HG02840 (cell line): ENCODE measurements around the gene KCTD16.

ENCODE experiments used
- ATAC-seq: cut with Tn5 transposase; IDR thresholded peaks from one replicate; pipeline ENCODE4 v1.9.1; 2021; ENCODE audit warnings: mild to moderate bottlenecking, moderate library complexity, moderate number of reproducible peaks; ENCODE audit not compliant: unreplicated experiment, low FRiP score

Gene KCTD16

DNA sequence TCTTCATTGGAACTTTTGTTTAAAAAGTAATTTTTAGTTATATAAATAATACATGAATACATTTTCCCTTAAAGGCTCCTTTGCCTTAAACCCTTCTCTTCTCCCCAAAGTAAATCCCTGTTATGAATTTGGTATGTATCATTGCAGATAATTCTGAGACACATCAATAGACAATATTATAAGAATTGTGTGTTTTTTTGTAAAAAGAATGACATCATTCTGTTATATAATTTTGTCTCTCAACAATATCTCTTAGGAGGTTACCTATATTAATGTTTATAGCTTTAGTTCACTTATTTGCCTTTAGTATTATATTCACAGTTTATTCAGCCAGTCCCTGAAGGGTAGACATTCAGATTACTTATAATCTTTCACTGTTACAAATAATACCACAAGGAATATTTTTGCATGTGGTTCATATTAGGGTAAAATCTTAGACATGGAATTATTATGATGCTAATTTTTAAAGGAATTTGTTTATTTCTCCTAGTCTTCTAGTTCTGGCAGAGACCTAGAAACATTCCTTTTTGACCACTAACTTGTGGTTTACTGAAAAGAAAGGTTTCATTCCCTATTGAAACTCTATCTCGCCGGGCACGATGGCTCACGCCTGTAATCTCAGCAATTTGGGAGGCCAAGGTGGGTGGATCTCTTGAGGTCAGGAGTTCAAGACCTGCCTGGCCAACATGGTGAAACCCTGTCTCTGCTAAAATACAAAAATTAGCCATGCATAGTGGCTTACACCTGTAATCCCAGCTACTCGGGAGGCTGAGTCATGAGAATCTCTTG, 105.6 kb downstream of the KCTD16 start:
- no peak for ATAC-seq

DNA sequence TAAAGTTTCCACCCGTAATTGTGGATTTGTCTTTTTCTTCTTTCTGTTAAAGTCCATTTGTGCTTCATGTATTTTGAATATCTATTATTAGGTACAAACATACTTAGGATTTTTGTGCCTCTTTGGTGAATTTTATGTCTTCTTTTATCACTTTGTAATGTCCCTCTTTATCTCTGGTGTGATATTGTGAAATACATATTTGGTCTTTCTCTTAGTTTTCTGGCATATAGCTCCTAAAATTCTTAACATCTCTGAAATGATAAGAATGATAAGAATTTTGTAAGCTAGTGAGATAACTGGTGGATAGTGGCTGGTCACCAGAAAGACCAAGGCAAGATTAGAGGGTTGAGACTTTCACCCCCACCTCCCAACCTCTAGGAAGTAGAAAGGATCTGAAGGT, 111.1 kb downstream of the KCTD16 start:
- no peak for ATAC-seq

DNA sequence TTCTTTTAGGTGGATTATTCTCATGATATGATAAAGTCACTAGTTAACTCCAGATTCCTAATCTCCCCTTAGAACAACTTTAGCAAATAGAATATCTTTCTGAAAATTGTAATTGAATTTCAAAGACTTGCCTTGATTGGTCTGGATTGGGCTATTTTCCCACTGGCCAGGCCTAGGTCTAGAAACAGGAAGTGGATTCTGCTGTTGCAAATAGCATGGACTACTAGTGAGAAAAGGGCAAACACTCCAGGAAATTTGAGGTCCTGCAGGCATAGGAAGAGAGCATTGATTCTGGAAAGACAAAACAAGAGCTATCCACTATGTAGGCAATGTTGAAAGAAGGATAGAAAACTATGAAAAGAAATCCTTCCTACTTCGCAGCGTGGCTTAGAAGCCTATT, 113.4 kb downstream of the KCTD16 start:
- no peak for ATAC-seq

DNA sequence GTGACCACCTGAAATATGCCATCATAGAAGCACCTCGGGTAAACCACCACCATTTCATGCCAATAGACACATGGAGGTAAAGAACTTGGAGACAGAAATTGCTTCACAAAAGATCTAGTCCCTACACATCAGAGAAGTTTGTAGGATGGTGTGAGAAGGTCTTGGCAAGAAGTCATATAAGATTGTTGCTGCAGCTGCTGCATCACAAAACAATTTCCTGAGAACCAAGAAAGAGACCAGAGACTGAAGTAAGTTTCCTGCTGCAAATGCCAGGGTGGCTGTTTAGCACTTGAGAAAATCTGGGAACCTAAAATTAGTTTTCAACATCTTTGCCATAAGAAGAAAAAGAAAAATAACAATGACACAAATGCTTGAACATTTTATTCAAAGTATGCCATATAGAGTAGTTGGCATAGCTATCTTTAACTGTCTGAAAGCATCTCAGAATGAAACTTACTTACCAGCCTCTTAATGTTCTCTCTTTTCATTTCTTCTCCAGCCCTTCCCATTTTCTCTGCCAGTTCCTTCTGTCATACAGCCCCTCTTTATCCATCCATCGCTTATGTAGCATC, 114.3 kb downstream of the KCTD16 start:
- no peak for ATAC-seq

DNA sequence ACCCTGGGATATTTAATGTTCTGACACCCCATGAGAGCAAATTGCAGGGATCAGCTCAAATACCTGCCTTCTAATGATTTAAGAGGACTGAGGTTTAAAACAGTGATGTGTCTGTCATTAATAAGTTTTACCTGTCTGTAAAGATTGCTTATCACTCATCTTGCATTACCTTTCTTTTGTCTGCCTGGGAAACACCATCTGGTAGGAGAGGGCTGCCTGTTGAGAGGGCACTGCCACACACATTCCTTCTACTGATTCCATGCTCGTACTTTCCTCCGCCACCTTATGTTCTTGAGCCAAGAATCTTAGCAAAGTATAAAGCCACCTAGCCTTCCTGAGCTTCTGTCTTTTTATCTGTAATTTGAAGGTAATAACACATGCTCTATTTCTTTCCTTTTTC, 118.6 kb downstream of the KCTD16 start:
- ATAC-seq = no peak

DNA sequence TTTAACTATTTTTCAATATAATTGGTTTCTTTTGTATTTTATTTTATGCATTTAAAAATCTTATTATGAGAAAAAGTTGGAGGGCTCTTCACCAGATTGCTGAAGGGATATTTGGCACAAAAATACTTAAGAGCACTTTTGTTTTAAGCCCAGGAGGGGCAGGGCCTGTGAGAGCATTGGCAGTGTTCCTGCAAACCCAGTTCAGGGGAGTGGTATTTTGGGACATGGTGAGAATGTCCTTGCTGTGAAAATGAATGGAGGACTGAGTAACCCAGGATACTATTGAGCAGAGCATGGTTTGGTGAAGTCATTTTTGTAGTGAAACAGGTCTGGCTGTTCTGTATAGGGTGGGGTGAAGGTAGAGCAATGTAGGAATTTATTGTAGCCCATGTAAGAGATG, 121.4 kb downstream of the KCTD16 start:
- no peak for ATAC-seq

DNA sequence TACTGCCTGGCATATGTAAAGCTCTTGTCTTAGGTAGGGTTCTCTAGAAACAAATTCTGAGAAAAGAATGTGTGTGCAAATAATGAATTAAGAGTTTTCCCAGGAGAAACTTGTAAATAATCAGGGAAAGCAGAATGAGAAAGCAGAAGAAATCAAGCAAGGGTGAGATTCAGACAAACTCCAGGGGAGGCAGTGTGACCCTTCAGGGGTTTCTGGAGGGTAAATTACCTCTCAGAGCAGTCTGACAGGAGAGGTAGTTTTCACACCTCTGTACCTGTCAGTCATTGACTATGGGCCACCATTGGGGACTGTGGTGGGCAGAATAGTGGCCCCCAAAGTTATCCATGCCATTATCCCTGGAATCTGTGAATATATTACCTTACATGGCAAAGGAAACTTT, 124.6 kb downstream of the KCTD16 start:
- ATAC-seq = no peak

DNA sequence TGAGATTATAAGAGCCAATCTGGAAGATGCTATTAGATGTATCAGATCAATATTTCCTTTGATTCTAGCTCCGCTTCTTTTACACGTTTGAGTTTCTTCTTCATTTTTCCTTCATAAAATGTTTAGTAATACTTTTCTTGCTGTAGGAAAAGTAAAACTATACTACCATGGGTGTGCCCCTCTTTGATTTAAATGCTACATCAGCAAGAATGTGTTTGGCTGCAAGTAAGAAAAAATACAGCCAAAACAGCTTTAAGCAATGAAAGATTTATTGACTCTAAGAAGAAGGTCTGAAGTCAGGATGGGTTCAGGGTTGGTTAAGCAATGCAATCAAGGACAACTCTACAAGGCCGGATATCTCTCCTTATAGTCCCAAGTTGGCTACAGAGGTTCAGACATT, 126.4 kb downstream of the KCTD16 start:
- no peak for ATAC-seq

DNA sequence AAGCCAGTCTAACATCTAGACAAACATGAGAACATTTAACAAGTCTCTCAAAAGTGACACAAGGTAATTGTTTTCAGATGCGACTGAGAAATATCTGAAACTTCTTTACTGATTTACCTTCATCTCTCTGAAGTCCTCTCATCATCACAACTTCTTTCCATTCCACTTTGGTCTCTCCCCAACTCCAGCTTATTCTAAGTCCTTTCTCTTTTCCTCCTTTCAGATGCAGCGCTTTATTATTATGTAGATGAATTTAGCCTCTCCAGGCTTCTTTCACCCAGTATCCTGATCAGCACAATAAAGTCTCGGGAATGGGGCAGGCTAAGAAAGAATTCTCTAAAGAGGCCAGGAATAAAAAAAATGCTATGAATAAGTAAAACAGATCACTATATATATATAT, 128.0 kb downstream of the KCTD16 start:
- ATAC-seq = no peak

DNA sequence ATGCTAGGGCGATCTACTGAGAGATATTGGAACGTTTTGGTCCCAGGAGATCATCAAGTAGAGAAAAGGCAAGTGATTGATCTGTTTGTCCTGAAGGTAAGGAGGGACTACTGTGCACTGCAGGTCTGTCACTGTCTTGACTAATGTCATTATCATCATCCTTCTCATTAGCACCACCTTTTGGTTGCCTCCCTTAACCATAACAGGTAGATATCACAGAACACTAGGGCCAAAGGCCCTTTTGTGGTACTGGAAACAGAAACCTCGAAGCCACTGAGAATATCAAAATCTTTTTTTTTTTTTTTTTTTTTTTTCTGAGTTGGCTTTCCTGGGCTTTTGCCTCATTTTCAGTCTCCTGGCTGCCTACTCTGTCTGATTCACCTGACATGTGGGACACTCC, 134.0 kb downstream of the KCTD16 start:
- ATAC-seq = no peak

DNA sequence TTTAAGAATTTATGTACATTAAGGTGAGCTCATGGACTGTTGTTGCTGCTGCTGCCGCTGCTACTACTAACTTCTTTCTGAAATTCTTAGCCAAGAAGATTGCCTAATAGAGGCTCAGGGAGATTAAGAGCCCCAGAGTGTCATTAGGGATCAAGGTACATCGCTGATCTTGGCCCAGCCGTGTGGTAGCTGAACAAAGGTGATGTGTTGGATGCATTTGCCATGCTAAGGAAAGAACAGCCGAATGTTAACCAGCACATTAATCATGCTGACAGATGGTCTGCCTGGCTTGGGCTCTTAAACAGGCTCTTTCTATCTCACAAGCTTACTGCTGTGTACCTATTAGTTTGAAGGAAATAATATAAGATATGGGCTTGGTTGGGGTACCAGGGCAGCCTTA, 137.1 kb downstream of the KCTD16 start:
- ATAC-seq = no peak

DNA sequence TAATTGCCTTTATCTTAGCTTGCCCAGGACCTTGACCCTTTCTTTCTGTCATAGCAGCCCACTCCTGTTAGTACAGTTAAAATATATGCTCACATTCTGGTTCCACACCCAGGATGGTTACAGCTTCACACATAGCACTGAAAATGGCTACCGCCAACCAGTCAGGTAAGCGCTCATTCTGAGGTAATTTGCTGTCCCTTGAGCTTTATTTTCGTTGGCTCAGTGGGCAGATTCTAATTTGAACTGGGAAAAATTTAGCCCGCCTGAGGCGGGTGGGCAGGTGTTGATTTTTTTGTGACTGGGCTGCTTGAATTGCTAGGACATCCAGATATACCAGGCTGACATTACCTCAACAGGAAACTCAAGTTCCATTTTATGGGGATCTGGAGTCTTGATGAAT, 137.5 kb downstream of the KCTD16 start:
- ATAC-seq = no peak

DNA sequence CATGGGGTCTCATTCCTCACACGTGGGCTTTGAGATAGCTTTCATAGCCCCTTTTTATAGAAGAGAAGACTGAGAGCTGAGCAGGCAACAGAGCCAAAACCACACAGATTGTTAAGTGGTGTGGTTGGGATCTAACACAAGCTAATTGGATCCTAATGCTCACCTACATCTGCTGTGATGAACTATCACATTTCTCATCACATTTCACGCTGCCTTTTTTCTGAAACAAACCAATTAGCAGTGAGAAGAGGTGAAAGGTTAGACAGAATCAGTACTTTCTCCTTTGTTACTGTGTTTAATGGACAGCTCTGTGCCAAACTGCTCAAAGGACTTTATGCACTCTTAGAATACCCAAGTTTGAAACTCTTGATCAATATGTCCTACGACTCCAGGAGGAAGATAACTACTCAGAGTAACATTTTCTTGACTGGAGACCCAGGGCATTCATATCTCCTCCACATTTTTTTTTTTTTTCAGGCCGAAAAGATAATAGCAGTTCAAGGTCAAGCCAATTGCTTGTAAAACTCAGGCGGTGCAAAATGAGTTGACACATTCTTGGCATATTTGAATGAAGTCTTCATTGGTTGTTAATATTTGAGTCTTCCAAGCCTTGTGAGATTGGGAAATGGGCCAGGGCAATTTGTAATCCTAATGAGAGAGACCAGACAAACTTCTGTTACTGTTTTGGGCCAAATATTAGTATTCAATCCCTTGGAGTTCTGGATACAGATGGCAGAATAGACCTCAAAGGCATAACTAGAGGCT, 138.4 kb downstream of the KCTD16 start:
- no peak for ATAC-seq

DNA sequence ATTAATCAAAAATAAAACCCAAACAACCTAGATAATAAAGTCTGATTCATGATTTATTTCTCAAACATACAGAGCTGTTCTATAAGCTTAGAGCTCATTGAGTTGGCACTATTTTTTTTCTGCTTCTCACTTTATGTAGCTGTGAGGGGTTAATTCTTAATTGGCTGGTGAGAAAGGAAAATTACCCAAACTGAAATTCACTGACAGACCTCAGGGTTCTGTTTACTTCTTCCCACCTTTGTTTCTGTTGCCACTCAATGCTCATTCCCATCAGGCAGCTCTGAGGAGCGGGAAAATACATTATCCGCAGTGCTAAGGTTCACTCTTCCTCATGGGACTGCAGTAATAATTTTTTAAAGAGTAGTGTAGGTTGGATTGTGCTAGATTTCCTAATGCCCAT, 139.9 kb downstream of the KCTD16 start:
- ATAC-seq = no peak

DNA sequence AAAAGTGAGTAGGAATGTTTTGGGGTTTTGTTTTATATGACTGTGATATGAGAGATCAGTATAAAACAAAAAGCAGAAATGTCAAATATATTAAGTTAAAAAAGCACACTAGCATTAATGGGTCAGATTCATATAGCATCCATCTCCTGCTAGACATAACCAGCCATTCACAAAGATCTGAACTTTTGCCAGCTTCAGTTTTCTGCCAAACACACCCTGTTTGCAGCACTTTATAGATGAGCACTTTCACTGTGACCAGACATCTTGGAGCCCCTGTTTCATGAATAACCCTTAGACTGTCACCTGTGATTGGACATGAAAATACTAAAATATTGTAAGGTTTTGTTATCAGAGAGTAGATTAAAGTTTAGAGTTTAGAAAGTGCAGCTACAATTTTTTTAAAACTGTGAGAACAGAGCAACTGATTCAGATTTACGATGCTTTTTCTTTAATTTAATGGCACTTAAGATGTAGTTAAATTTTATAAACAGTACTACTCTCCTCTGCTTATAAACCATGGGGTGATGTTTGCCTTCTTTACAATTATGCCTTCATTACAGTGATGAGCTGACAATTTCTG, 142.6 kb downstream of the KCTD16 start:
- ATAC-seq = no peak

DNA sequence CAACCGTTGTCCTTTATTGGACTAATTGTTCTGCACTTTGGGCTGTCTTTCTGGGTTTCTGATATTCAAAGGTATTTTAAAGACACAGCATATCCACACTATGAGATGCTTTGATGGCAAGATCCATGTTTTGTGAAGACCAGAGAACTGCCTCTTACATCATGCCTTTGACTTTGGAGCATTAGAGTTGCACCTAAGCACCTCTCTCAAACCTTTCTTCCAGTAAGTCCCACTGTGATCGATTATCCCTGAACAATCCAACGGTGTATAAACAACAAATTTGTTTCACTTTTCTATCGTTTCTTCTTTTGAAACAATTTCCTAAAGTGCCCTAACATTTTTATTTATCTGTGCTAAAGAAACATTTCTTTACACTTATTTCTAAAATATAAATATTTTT, 144.4 kb downstream of the KCTD16 start:
- ATAC-seq = no peak

DNA sequence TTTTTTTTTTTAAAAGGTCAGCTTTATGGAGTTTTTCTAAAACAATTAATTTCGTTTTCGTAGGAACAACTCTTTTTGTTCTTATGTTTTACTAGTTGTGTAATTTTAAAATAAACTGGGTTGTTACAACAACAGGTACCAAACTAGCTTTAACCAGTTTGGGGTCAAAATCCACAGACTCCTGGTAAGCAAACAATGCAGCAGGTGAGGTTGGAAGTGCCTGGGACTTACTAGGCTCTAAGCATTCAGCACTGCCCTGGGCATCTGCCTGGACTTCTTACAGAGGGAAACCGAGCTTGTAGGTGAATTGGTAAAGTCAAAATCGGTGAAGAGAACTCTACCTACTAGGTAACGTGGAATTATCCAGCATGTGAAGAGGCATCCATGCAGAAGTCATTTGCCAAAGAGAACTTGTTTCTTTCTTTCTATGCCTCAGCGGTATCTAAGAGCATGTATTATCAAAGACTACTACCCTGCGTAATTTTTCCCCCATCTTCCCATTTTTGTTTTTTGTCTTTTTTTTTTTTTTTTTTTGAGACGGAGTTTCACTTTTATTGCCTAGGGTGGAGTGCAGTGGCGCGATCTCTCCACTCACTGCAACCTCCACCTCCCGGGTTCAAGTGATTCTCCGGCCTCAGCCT, 145.4 kb downstream of the KCTD16 start:
- ATAC-seq = no peak

DNA sequence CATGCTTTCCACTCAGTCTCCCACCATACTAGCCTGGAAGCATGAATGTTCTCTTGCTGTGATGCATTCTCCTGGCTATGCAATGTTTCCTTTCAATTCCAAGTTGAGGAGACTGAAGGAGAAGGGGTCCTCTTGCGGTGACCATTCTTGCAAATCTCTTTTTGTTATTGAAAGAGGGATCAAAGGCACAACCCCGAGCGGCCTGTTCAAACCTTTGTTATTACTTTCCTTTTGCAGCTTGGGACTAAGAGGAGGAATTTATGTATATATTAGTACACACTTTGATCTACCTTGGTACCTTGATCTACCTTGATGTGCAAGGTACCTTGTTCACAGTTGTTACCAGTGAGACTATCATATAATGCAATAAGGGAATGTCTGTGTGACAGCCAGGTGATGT, 147.3 kb downstream of the KCTD16 start:
- no peak for ATAC-seq

DNA sequence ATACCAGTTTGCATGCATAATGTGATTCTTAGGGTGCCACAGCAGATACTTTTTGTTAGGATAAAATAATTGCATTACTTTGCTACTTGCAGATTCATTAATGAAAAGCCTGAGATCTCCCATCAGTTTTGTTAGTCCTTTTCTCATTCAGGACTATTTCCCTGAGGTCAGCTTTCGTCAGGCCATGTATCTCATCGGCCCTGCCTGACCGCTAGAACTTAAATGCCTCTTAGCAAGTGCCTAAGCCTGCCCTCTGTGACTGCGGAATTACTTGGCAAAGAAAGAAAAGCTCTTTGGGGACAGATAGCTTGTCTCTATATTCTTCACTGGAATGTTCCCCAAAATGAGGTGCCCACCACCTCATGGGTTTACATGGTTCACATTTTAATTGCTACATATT, 147.8 kb downstream of the KCTD16 start:
- no peak for ATAC-seq

DNA sequence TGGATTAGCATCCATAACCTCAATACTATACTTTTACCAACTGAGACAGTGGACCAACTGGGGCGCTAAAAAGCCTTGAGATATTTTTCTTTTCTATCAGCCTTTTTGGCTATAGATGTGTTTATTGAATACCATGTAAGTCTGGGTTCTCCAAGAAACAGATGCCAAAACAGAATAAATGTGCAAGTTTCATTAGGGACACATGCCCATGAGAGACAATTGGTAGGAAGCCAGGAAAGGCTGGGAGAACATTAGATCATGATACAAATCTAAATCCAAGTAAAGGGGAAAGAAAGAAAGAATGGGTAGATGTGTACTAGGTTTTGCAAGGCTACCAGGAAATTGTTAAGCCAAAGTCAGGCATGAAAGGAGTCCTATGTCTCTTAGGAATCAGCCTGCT, 152.5 kb downstream of the KCTD16 start:
- no peak for ATAC-seq

DNA sequence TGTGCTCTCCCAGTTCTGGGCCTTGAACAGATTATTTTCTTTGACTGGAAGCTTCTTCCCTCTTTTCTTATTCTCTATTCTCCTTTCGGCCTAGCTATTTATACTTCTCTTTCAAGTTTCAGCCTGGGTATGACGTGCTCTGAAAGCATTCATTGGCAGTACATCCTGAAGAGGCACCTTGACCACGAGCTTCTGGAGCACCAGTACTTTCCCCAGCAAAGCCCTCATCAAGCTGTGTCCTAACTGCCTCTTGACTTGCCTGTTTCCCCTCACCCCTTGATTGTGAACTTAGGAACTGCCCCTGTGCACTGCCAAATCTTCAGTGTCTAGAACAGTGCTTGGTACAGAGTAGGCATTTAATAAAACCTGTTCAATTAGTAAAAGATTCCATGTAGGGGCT, 154.9 kb downstream of the KCTD16 start:
- no peak for ATAC-seq
